ENCODE results near the gene ANKRD53.

ANKRD53 gene

DNA sequence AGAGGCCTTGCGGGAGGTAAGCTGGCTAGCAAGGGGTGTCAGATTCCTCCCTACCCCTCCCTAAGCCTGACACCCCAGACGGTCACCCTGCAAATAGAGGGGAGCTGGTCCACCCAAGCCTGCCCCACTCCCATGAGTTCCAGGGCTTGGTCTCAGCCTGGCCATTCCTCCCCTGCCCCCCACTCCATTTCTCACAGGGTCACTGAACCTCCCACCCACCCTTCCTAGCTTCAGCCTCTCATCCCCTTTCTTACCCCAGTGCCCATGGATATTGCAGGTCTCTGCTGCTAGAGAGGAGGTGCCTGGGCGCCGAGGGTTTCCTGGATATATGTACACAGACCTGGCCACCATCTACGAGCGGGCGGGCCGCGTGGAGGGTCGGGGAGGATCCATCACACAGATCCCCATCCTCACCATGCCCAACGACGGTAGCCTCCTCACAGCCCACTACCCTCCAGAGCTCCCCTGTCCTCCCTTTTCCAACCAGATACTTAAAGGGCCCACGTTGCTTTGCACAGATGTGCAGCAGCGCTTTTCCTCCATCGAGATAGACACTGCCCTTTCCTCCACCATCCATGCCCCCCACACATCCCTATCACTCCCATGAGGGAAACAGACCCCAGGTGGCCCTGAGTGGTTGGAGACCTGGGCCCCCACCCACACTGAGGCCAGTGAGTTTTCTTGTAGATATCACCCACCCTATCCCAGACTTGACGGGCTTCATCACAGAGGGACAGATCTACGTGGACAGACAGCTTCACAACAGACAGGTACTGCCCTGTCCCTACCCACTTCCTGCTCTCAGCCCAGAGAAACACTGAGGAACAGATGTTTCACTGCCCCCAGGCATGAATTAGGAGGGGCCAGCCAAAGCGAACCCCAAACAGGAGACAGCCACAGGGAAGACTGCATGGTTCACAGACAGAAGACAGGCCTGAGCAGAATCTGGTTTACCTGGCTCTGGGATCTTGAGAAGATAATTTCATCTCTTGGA is 15.2 kb upstream of the ANKRD53 start:
- FAIRE-seq, result no peak

DNA sequence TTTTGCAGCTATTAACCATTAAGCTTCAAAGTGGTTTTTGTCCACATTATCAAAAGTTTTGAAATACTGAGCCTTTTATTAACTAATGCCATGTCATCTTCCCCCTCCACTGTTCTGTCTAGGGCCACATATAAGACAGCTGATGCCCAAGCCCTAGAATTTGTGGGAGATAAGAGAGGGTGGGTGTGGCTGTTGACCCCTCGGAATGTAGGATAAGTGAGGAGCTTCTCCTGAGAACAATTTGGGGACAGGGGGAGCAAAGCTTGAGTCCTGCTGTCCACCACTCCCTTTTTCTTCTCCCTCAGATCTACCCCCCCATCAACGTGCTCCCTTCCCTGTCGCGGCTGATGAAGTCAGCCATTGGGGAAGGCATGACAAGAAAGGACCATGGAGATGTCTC is 14.3 kb upstream of the ANKRD53 start:
- no peak for FAIRE-seq
- no peak for DNase-seq (ENCODE audit: insufficient read length, low spot score)

More for the DNA sequence above, 15.2 kb upstream of the ANKRD53 start:
- DNase-seq (ENCODE audit: insufficient read length, low spot score), result no peak

GRCh38 chr2:70964596-70965386 is 13.6 kb upstream of the ANKRD53 start:
- peak; percentile 98 for FAIRE-seq

DNA sequence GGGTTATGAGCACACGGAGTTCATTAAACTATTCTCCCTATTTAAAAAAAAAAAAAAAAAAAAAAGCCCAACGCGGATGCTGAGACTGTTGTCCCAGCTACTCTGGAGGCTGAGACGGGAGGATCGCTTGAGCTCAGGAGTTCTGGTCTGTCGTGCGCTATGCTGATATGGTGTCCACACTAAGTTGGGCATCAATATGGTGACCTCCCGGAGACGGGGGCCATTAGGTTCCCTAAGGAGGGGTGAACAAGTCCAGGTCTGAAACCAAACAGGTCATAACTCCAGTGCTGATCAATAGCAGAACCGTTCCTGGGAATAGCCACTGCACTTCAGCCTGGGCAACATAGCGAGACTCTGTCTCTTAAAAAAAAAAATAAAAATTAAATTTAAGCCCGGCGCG is 12.9 kb upstream of the ANKRD53 start:
- DNase-seq (ENCODE audit: insufficient read length, low spot score) (no peak), FAIRE-seq (no peak)

More at GRCh38 chr2:70964596-70965386, 13.6 kb upstream of the ANKRD53 start:
- DNase-seq (ENCODE audit: insufficient read length, low spot score), result peak; percentile 79

DNA sequence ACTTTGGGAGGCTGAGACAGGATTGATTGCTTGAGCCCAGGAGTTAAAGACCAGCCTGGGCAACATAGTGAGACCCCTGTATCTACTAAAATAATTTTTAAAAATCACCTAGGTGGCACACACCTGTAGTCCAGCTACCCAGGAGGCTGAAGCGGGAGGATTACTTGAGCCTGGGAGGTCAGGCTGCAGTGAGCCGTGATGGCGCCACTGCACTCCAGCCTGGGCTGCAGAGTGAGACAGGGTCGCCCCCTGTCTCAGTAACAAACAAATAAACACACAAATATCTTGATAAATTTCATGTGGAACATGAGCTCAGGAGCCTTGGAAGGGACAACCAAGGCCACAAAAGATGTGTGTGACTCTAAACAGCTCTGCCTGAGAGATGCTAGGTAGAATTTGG is 11.7 kb upstream of the ANKRD53 start:
- FAIRE-seq, result no peak
- DNase-seq (ENCODE audit: insufficient read length, low spot score), result no peak

DNA sequence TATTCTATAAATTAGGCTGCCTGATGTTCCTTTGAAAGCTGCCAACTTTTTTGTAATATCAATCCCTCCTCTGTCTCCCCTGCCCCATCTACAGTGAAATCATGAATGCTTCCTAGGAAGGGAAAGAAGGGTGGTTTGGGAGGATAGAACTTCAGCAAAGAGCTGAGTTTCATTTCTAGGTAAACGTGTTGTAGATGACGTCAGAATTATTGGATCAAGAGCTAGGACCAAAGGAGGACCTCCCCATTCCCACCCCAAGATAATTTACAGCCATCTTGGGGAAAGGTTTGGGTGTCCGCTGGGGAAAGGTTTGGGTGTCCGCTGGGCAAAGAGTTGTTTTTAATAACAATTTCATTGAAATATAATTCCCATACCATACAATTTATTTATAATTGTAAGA is 11.2 kb upstream of the ANKRD53 start:
- DNase-seq (ENCODE audit: insufficient read length, low spot score) (no peak), FAIRE-seq (no peak)

DNA sequence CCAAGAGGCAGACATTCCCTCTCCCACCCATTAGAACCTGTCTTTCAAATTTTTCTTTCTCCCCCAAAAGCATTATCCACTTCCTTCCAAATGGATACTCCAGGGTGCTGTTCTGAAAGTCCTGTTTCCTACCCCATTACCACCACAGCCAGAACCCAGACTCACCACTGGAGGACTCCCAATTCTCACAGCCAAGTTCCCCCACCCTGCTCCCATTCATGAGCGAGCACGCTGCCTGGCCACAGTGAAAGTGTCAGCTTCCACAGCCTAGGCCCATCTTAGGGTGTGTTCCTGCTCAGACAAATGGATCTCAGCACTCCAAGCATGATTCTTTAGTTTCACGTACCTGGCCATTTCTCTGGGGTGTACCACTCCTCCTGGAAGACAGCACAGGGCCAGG is 3.8 kb upstream of the ANKRD53 start:
- FAIRE-seq (no peak), DNase-seq (ENCODE audit: insufficient read length, low spot score) (no peak)

DNA sequence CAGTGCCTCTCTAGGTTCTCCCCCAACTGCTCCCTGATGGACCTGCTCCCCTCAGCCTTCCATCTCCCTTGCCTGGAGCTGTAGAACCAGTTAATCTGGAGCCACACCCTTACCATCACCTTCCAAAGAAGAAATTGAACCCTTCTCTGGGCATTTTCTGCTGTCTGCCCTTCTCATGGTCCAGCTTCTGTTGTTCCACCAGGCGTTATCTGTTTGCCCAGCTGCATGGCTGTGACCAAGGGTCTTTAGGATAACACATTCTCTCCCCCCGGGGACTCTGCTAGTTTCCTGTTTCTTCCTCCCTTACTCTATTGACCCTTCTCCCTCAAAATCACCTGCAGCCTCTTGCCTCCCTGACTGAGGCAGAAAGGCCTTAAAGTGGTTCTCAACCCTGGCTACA is 3.2 kb upstream of the ANKRD53 start:
- FAIRE-seq, result no peak
- no peak for DNase-seq (ENCODE audit: insufficient read length, low spot score)

- no peak for DNase-seq (ENCODE audit: insufficient read length, low spot score)
- peak; percentile 33 for FAIRE-seq
Observed at GRCh38 chr2:70977605-70978205, 725 bp upstream of the ANKRD53 start.

DNA sequence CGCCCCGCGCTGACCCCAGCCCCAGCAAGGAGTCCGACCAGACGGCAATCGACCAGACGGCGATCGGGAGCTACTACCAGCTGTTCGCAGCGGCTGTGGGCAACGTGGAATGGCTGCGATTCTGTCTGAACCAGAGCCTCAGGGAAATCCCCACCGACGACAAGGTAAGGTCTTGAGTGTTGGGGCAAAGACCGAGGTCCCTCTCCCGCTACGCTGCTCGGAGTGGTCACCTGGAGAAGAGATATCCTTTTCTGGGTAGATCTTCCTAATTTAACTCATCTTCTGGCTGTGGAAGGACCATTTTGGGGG is 704 bp downstream of the ANKRD53 start:
- DNase-seq (ENCODE audit: insufficient read length, low spot score) (no peak), FAIRE-seq (no peak)

- FAIRE-seq (peak; percentile 31), DNase-seq (ENCODE audit: insufficient read length, low spot score) (no peak)
Observed at GRCh38 chr2:70979626-70980025, 1.2 kb downstream of the ANKRD53 start.

DNA sequence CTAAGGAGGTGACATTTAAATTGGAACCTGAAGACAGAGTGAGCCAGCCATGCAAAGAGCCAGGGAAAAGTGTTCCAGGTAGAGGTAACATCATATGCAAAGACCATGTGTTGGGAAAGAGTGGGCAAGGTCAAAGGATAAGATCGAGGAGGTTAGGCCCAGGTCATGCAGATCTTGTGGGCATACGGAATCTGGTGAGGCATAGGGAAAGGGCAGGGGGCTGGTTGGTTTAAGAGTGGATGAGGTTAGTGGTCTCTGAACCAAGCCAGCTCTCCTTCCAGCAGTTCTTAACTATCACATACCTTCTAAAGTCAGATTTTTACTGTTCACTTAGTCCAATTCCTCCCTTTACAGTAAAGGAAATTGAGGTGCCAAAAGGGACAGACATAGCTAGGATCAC is 3.0 kb downstream of the ANKRD53 start:
- no peak for DNase-seq (ENCODE audit: insufficient read length, low spot score)
- FAIRE-seq, result no peak

DNA sequence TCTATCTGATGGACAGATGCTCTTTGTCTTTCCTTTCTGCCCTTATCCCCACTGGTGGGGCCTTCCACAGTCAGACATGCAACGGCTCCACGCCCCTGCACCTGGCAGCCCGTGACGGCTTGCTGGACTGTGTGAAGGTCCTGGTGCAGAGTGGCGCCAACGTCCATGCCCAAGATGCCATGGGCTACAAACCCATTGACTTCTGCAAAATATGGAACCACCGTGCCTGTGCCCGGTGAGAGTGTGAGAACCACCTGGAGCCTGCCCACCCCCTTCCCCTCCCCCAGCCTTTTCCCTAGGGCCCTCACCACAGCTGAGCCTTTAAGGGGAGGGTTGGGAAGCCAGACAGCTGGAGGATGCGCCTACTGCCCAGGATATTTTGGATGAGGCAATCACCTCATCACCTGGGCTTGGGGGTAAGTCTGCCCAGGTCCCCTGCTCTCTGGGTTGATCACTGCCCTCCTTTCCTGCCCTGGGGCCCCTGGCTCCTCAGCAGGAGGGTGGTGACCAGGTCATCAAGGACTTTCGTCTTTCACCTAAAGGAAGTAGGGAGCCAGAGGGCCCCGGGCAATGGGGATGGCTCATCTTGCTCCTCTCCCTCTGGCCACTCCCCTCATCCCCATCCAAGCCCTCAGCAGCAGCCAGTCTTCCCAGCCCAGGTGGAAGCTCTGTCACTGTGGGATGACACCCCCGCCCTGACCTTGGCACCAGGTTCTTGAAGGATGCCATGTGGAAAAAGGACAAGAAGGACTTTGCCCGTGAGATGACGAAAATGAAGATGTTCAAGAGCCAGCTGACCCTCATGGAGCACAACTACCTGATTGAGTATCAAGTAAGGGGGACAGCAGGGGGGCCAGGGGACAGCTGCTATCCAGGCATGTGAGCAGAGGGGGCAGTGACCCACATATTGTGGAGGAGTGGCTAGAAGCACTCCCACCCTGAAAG is 3.7 kb downstream of the ANKRD53 start:
- DNase-seq (ENCODE audit: insufficient read length, low spot score) (no peak), FAIRE-seq (no peak)

DNA sequence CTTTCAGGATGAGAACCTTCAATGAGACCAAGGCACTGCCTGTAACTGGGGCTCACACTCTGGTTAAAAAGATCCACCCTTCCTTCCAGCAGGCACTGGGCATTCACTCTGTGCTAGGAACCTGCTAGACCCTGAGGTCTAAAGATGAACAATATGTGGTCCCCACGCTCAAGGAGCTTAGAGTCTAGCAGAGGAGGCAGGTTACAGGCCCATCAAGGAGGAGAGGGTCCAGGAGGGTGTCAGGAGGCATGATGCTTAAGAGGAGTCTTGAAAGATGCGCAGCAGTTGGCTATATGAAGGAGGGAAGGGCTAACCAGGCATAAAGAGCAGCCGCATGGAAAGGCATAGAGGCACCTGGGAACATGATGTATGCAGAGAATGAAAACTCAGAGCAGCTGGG is 4.5 kb downstream of the ANKRD53 start:
- DNase-seq (ENCODE audit: insufficient read length, low spot score), result no peak
- FAIRE-seq, result no peak

GRCh38 chr2:70983506-70984227 is 5.2 kb downstream of the ANKRD53 start:
- FAIRE-seq (no peak), DNase-seq (ENCODE audit: insufficient read length, low spot score) (no peak)

DNA sequence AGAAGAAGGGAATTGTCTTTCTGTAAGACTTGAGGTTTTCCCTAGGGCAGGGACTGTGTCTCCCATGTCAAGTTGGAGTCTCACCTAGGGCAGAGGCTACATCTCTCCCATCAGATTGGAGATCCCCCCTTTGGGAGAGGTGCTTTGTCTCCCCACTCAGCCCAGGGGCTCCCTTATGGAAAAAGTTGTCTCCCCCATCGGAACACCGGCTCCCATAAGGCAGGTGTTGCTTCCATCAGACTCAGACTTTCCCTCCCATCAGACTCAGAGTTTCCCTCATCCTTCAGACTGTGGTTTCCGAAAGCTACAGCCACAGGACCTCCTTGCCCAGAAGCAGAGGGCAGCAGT is 5.8 kb downstream of the ANKRD53 start:
- FAIRE-seq (no peak), DNase-seq (ENCODE audit: insufficient read length, low spot score) (no peak)

GRCh38 chr2:70984576-70985282 is 6.3 kb downstream of the ANKRD53 start:
- FAIRE-seq, result peak; percentile 55
- DNase-seq (ENCODE audit: insufficient read length, low spot score), result no peak

DNA sequence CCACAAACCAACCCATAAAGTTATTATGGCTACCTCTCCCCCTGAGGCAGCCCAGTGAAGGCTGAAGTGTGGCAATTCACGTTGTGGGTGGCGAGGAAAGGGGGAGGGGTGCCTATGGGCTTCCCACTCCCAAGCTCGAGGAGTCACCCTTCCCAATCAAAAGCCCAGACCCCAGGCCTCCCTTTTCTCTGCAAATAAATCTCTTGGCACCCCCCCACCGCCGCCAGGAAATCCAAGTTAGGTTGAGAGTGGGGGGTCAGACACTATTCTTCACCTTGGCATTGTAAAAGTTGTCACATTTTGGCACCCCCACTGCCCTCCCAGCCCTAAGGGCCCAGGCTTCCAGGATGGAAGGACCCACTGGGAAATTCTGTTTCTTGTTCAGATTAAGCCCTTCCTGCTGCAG is 6.9 kb downstream of the ANKRD53 start:
- DNase-seq (ENCODE audit: insufficient read length, low spot score) (no peak), FAIRE-seq (no peak)

DNA sequence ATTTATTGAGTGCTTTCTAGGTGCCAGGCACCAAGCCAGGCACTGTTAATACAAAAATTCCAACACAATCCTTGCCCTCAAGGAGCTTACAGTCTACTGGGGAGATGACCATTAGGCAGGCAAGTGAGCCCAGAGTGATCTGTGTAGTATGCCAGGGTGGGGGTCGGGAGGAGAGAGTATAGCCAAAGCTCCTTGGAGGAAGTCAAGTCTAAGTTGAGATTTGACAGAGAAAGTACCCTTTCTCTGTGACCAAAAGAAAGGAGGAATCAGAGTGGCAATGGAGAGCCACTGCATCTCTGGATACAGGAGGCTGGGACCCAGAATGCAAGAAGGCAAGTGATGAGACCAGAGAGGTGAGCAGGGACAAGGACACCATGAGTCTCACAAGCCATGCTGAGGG is 7.5 kb downstream of the ANKRD53 start:
- FAIRE-seq (no peak), DNase-seq (ENCODE audit: insufficient read length, low spot score) (no peak)
